ENCODE measurements around the gene OAF. TPM values are rescaled to one million over a fixed set of nuclear protein-coding genes. Genes with fewer than 3 reads are reported as not detected.

OAF gene
- total and polyA plus RNA-seq, 9 of the 15 experiments (the other 6 are each of a cell fraction or from before 2014, with no cell fraction given) = 1.1 to 21.6 (median 7.5) TPM

GRCh38 chr11:120243221-120243620, 32.4 kb downstream of the OAF start:
- BruUV-seq (replicated peaks) = no TSS peak
- Histone ChIP-seq H3K36me3 (ENCODE audit: control insufficient read depth, insufficient read depth, low read length) (no peaks in the 10 kb centered on the region), H3K27me3 (ENCODE audit: control insufficient read depth in 2 of 2, insufficient read depth in 2 of 2, low read length in 2 of 2) (peaks cover 33 to 74% of the 10 kb centered on the region in 2 experiments; a peak in 4 of 5 replicates), H3K79me2 (ENCODE audit: control insufficient read depth, insufficient read depth, low read length) (no peaks in the 10 kb centered on the region), H3K4me3 (no peak overlapping the region), H2AFZ (ENCODE audit: low read depth, low read length) (no peak overlapping the region), H3K4me1 (replicated peaks in 1 of 2; ENCODE audit: control insufficient read depth in 2 of 2, insufficient read depth in 2 of 2, low read length in 2 of 2) (0 out of 5 replicates have a peak, but pooled peaks cover 0 to 3% of the 10 kb centered on the region in 2 experiments), H3K9me1 (ENCODE audit: control insufficient read depth, insufficient read depth, low read length) (no peaks in the 10 kb centered on the region), H4K20me1 (replicated peaks; ENCODE audit: control insufficient read depth, insufficient read depth, low read length) (0 out of 2 replicates have a peak, but pooled peaks cover 9% of the 10 kb centered on the region), H3K9ac (ENCODE audit: insufficient read depth in 1 of 2, low read depth in 2 of 2, low read length in 2 of 2) (no peak overlapping the region), H3K9me3 (replicated peaks; ENCODE audit: control insufficient read depth, insufficient read depth, low read depth, low read length) (no peaks in the 10 kb centered on the region), H3K4me2 (ENCODE audit: insufficient read depth, low read length) (no peak overlapping the region), H3K27ac (ENCODE audit: extremely low read depth, low read depth, low read length) (no peak overlapping the region)
- no peak; the same call in 2 of the 3 replicates for ATAC-seq
- in situ Hi-C loops (cut with MboI) (no loop called here), intact Hi-C loops (cut with micrococcal nuclease) (no loop called here)
- ChIA-PET CTCF (ENCODE audit: low intra/inter-chr PET ratio) (no interaction called here), POLR2A (interaction anchor here (1.9 kb wide), 1 partner anchor 12 kb away, joined by 7 read pairs; no protein-coding TSS in a partner anchor)
- no peak for DNase-seq (ENCODE audit: extremely low read depth in 1 of 4, low spot score in 3 of 4)
- TF ChIP-seq ZNF41 (CRISPR knock-in tag; conservative IDR thresholded peaks at IDR 0.05) (no peak), SRSF3 (IDR thresholded peaks at IDR 0.05; ENCODE audit: insufficient read depth, low read length) (no peak), YY1 (IDR thresholded peaks at IDR 0.05; ENCODE audit: borderline replicate concordance in 1 of 3, control insufficient read depth in 1 of 3, extremely low read depth in 1 of 3, insufficient read depth in 3 of 3, insufficient read length in 1 of 3, insufficient replicate concordance in 2 of 3, low read depth in 1 of 3, low read length in 2 of 3) (no peak), ZKSCAN1 (IDR thresholded peaks at IDR 0.05; ENCODE audit: low read depth, low read length) (0 out of 2 replicates have a peak, but pooled peaks have one; percentile 32), NELFE (IDR thresholded peaks at IDR 0.05; ENCODE audit: insufficient read depth, insufficient read length) (no peak), HNRNPL (IDR thresholded peaks at IDR 0.05; ENCODE audit: low read depth, low read length) (no peak)
- WGBS (ENCODE audit: insufficient coverage, low coverage, missing lambda C conversion rate) = 4% methylated on average over 4 of the region's 4 CpGs
- FAIRE-seq = no peak

Data from K562 (cell line).